Cardiac muscle cell (in vitro differentiated cells and primary cell): ENCODE measurements around the gene FIGN. TPM values are rescaled to one million over a fixed set of nuclear protein-coding genes. Genes with fewer than 3 reads are reported as not detected.

ENCODE experiments used
- DNase-seq, 2 donors: peaks; one replicate each; pipeline versions ENCODE4 v3.0.0 to v3.0.0-alpha.2; 2010 to 2017; ENCODE audit warnings: low read depth in 1 of 2, low spot score in 1 of 2
- H3K27ac ChIP-seq: fragments of 200-600 bp; sonication (generic); 2 replicates; pipeline ENCODE4 v1.5.1; 2016
- H3K27me3 ChIP-seq: fragments of 200-600 bp; sonication (generic); 2 replicates; pipeline ENCODE4 v1.6.0; 2016; ENCODE audit warnings: control low read depth
- H3K36me3 ChIP-seq: fragments of 200-600 bp; sonication (generic); 2 replicates; pipeline ENCODE4 v1.5.1; 2016; ENCODE audit warnings: control low read depth
- H3K4me1 ChIP-seq: fragments of 200-600 bp; sonication (generic); 2 replicates; pipeline ENCODE4 v1.8.1; 2017; ENCODE audit warnings: low read depth, mild to moderate bottlenecking, mixed run types
- H3K4me3 ChIP-seq: fragments of 200-600 bp; sonication (generic); 2 replicates; pipeline ENCODE4 v1.5.1; 2016; ENCODE audit warnings: mild to moderate bottlenecking
- H3K9me3 ChIP-seq: fragments of 200-600 bp; sonication (generic); 2 replicates; pipeline ENCODE4 v1.5.1; 2017; ENCODE audit warnings: low read depth, mild to moderate bottlenecking, control low read depth
- polyA plus RNA-seq: library from polyadenylated mRNA; unstranded; fragments of >200 nt; fragmentation: Nextera tagmentation; extraction: Ambion mirVana; gene quantifications from 2 replicates; pipeline ENCODE4 v1.2.1, GENCODE V29; 2016
- total RNA-seq: library from RNA; depleted of rRNA; stranded (reverse); fragments of >200 nt; gene quantifications from 2 replicates; pipeline ENCODE4 v1.2.3, GENCODE V29; 2016
- TF ChIP-seq, protein P1 (sequence below): IDR thresholded peaks from 2 replicates; pipeline ENCODE4 v1.5.1; 2012; ENCODE audit warnings: low read depth, mild to moderate bottlenecking, low read length

Gene FIGN
- total and polyA plus RNA-seq, 2 experiments from 2014 or later: 12.6 to 51.0 TPM

DNA sequence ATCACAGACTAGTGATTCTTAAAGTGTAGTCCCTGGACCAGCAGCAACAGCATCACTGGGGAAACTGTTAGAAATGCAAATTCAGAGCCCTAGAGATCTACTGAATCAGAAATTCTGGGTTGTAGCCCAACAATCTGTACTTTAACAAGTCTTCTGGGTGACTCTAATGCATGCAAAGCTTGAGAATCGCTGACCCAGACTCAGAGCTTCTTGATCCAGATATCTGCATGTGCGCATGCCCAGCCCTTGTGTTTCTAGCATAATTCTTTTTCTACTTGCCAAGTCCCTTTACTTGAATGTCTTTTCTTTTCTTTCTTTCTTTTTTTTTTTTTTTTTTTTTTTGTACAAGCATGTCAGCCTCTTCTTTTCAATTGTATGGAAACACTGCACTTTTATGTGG lies 60.4 kb downstream of the FIGN start:
- DNase-seq: no peak
- Histone ChIP-seq H3K4me1 (peaks cover 30% of the 10 kb centered on the region), H3K4me3 (no peak overlapping the region), H3K27ac (no peak overlapping the region), H3K36me3 (no peaks in the 10 kb centered on the region), H3K27me3 (no peaks in the 10 kb centered on the region), H3K9me3 (no peaks in the 10 kb centered on the region)
- TF ChIP-seq, protein P1, sequence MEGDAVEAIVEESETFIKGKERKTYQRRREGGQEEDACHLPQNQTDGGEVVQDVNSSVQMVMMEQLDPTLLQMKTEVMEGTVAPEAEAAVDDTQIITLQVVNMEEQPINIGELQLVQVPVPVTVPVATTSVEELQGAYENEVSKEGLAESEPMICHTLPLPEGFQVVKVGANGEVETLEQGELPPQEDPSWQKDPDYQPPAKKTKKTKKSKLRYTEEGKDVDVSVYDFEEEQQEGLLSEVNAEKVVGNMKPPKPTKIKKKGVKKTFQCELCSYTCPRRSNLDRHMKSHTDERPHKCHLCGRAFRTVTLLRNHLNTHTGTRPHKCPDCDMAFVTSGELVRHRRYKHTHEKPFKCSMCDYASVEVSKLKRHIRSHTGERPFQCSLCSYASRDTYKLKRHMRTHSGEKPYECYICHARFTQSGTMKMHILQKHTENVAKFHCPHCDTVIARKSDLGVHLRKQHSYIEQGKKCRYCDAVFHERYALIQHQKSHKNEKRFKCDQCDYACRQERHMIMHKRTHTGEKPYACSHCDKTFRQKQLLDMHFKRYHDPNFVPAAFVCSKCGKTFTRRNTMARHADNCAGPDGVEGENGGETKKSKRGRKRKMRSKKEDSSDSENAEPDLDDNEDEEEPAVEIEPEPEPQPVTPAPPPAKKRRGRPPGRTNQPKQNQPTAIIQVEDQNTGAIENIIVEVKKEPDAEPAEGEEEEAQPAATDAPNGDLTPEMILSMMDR: no peak

GRCh38 chr2:163673522-163673921 lies 62.3 kb downstream of the FIGN start:
- Histone ChIP-seq H3K36me3 (no peaks in the 10 kb centered on the region), H3K27me3 (no peaks in the 10 kb centered on the region), H3K9me3 (no peaks in the 10 kb centered on the region), H3K4me1 (peaks cover 30% of the 10 kb centered on the region), H3K4me3 (no peak overlapping the region), H3K27ac (peak overlapping the region; percentile 63)
- TF ChIP-seq, protein P1: no peak
- no peak for DNase-seq

- DNase-seq: no peak
- Histone ChIP-seq H3K27ac (peak overlapping the region; percentile 38), H3K36me3 (no peaks in the 10 kb centered on the region), H3K4me1 (peaks cover 45% of the 10 kb centered on the region), H3K9me3 (no peaks in the 10 kb centered on the region), H3K27me3 (no peaks in the 10 kb centered on the region), H3K4me3 (no peak overlapping the region)
- TF ChIP-seq, protein P1: no peak
Observed at GRCh38 chr2:163670929-163671328, 64.9 kb downstream of the FIGN start.

DNA sequence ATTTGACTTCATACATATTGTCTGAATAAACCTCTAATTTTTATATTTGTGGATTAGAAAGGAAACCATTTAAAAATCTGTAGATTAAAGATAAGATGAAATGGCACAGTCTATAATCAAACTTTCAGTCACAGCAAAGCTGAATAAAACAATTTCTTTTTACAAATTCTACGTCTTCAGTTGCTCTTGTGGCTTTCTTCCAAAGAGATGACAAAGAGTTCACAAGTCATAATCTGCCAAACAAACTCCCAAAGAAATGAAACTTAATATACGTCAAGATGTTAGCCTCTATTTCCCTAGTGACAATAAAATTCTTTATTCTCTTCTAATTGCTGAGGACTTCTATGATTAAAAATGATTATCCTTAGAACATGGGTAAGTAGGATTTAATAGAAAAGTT lies 66.3 kb downstream of the FIGN start:
- TF ChIP-seq, protein P1: no peak
- Histone ChIP-seq H3K9me3 (no peaks in the 10 kb centered on the region), H3K27ac (no peak overlapping the region), H3K4me1 (peaks cover 41% of the 10 kb centered on the region), H3K4me3 (no peak overlapping the region), H3K27me3 (no peaks in the 10 kb centered on the region), H3K36me3 (no peaks in the 10 kb centered on the region)
- no peak for DNase-seq

DNA sequence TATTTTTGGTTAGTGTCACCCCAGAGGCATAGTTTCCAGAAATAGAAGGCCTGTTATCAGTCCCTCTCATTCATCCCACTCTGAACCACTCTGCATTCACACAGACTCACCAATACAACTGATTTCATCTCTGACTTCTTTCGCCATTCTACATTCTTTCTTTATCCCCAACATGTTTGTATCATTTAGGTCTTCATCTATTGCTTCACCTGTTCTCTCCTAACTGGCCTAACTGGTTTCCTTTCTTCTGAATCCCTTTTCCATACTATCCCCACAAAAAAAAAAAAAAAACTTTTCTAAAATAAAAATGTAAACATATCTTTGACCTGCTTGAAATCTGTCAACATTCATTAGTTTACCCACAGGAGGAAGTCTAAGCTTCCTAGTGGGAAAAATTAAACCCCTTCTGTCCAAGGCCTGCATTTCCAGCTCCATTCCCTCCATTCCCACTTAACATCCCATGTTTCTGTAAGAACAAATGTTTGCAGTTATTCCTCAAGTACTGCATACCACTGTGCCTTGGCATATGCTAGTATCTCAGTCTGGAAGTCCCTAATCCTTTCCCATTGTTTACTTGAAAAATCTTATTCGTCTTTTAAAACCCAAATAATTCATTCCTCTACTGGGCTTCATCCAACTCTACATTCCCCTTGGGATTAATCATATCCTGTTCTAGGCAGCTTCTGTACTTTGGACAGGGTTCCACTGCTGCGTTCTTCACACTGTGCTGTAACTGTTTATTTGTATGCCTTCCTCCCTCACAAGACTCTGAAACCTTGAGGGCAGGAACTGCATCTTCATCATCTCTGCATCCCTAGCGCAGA lies 68.5 kb downstream of the FIGN start:
- peak; percentile 49 to 95 for DNase-seq
- Histone ChIP-seq H3K4me1 (peaks cover 22% of the 10 kb centered on the region), H3K36me3 (no peaks in the 10 kb centered on the region), H3K27ac (peak overlapping the region; percentile 89), H3K27me3 (no peaks in the 10 kb centered on the region), H3K4me3 (no peak overlapping the region), H3K9me3 (no peaks in the 10 kb centered on the region)
- TF ChIP-seq, protein P1: no peak
